IPS DF 6.9 (cell line): ENCODE measurements around the gene VMP1.
"Not testable (repeated sequence)": the region's sequence is repeated elsewhere in the genome, so short reads cannot be mapped to it uniquely, and the experiment has no call there.

Source experiments
- DNase-seq: peaks from one replicate; pipeline ENCODE4 v3.0.0-alpha.2; 2013; ENCODE audit warnings: low read depth, low spot score
- H3K27ac ChIP-seq: one replicate; pipeline ENCODE4 v1.5.1; 2013; ENCODE audit warnings: low read length, control low read depth
- H3K27me3 ChIP-seq: 2 replicates; pipeline ENCODE4 v1.6.1; 2013; ENCODE audit warnings: mild to moderate bottlenecking, low read length; ENCODE audit not compliant: control insufficient read depth, insufficient read depth
- H3K36me3 ChIP-seq: 2 replicates; pipeline ENCODE4 v1.6.1; 2013; ENCODE audit warnings: low read length; ENCODE audit not compliant: control insufficient read depth, insufficient read depth
- H3K4me1 ChIP-seq: 2 replicates; pipeline ENCODE4 v1.6.1; 2013; ENCODE audit warnings: low read length; ENCODE audit not compliant: control insufficient read depth, insufficient read depth
- H3K4me3 ChIP-seq: 2 replicates; pipeline ENCODE4 v1.5.1; 2013; ENCODE audit warnings: mild to moderate bottlenecking, low read length
- H3K9me3 ChIP-seq: 2 replicates; pipeline ENCODE4 v1.6.1; 2013; ENCODE audit warnings: low read length, inconsistent platforms; ENCODE audit not compliant: control insufficient read depth, insufficient read depth
- WGBS: extraction: QIAGEN DNeasy Blood & Tissue Kit; methylation state at CpG from one replicate; pipeline ENCODE4 v1.1.7; 2013; ENCODE audit warnings: mixed read lengths, missing lambda C conversion rate; ENCODE audit not compliant: insufficient read length, insufficient coverage; 5-methylcytosine and 5-hydroxymethylcytosine counted together

VMP1 gene

GRCh38 chr17:59804901-59805465, 97.5 kb downstream of the VMP1 start:
- no peak overlapping the region for H3K27ac ChIP-seq
- H3K36me3 ChIP-seq = no peaks in the 10 kb centered on the region
- WGBS = no CpG with 5 or more reads among the region's 6 CpGs
- no peaks in the 10 kb centered on the region for H3K27me3 ChIP-seq
- no peak overlapping the region for H3K4me3 ChIP-seq
- H3K9me3 ChIP-seq = no peaks in the 10 kb centered on the region
- no peaks in the 10 kb centered on the region for H3K4me1 ChIP-seq
- DNase-seq = no peak

DNA sequence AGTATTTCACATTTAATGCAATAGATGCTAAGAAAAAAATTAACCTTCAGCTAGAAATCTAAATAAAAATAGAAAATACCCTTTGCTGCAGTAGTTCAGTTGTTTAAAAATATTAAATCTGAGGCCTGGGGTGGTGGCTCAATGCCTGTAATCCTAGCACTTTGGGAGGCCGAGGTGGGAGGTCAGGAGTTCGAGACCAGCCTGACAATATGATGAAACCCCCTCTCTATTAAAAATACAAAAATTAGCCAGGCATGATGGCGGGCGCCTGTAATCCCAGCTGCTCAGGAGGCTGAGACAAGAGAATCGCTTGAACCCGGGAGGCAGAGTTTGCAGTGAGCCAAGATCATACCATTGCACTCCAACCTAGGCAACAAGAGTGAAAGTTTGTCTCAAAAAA, 98.9 kb downstream of the VMP1 start:
- H3K27me3 ChIP-seq, H3K36me3 ChIP-seq, DNase-seq, H3K9me3 ChIP-seq, H3K4me1 ChIP-seq, H3K4me3 ChIP-seq, H3K27ac ChIP-seq: not testable (repeated sequence)
- no CpG with 5 or more reads among the region's 6 CpGs for WGBS

- no peaks in the 10 kb centered on the region for H3K27me3 ChIP-seq
- H3K9me3 ChIP-seq = no peaks in the 10 kb centered on the region
- H3K4me1 ChIP-seq = no peaks in the 10 kb centered on the region
- no peak overlapping the region for H3K27ac ChIP-seq
- DNase-seq = no peak
- no peaks in the 10 kb centered on the region for H3K36me3 ChIP-seq
- no CpG with 5 or more reads among the region's 4 CpGs for WGBS
- H3K4me3 ChIP-seq = no peak overlapping the region
Observed at GRCh38 chr17:59807892-59808509, 100.5 kb downstream of the VMP1 start.

DNA sequence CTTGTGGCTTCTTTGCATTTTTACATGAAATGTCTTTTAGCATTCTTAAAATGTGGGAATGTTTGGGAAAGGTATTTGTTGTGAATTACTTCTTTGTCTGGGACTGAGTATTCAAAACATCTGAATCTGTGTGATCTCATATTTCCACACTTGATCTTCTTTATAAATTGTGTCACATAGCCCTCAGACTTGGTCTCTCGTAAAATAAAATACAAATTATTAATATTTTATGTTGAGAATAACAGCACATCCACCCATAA, 103.4 kb downstream of the VMP1 start:
- H3K27me3 ChIP-seq = no peaks in the 10 kb centered on the region
- H3K4me1 ChIP-seq = no peaks in the 10 kb centered on the region
- no peak overlapping the region for H3K27ac ChIP-seq
- no peaks in the 10 kb centered on the region for H3K36me3 ChIP-seq
- H3K4me3 ChIP-seq = no peak overlapping the region
- no CpG with 5 or more reads among the region's 1 CpG for WGBS
- H3K9me3 ChIP-seq = no peaks in the 10 kb centered on the region
- DNase-seq = no peak

DNA sequence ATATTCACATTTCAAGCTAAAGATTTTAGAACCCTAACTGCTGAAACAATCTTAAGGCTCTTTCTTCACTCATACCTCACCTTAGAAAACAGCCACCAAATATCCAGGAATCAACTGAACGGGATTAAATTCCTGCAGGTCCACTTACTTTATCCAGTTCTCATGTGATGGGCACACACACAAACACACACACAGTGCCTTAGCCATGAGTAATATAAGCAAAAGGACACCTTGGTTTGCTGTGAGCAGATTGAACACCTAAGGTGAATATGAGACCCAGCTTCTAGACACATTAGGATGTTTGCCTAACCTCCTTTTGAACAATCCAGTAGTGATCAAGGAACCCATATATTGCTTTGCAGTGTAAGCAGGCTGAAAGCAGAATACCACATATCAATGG, 103.8 kb downstream of the VMP1 start:
- DNase-seq = no peak
- no CpG with 5 or more reads among the region's 1 CpG for WGBS
- Histone ChIP-seq H3K4me3 (no peak overlapping the region), H3K27me3 (no peaks in the 10 kb centered on the region), H3K36me3 (no peaks in the 10 kb centered on the region), H3K4me1 (no peaks in the 10 kb centered on the region), H3K9me3 (no peaks in the 10 kb centered on the region), H3K27ac (no peak overlapping the region)

GRCh38 chr17:59812139-59812538, 104.7 kb downstream of the VMP1 start:
- DNase-seq = no peak
- WGBS = no CpG with 5 or more reads among the region's 3 CpGs

GRCh38 chr17:59814276-59814675, 106.8 kb downstream of the VMP1 start:
- H3K4me3 ChIP-seq = no peak overlapping the region
- no peak overlapping the region for H3K27ac ChIP-seq
- no peaks in the 10 kb centered on the region for H3K27me3 ChIP-seq
- DNase-seq = no peak
- no CpG with 5 or more reads among the region's 1 CpG for WGBS
- H3K9me3 ChIP-seq = no peaks in the 10 kb centered on the region
- no peaks in the 10 kb centered on the region for H3K36me3 ChIP-seq
- H3K4me1 ChIP-seq = no peaks in the 10 kb centered on the region

More at GRCh38 chr17:59812139-59812538, 104.7 kb downstream of the VMP1 start:
- Histone ChIP-seq H3K4me1 (no peaks in the 10 kb centered on the region), H3K9me3 (no peaks in the 10 kb centered on the region), H3K27me3 (no peaks in the 10 kb centered on the region), H3K4me3 (no peak overlapping the region), H3K27ac (no peak overlapping the region), H3K36me3 (no peaks in the 10 kb centered on the region)

- Histone ChIP-seq H3K4me3 (no peak overlapping the region), H3K27me3 (no peaks in the 10 kb centered on the region), H3K9me3 (no peaks in the 10 kb centered on the region), H3K36me3 (no peaks in the 10 kb centered on the region), H3K4me1 (no peaks in the 10 kb centered on the region), H3K27ac (no peak overlapping the region)
- 100% methylated on average over 1 of the region's 3 CpGs for WGBS
- no peak for DNase-seq
Observed at GRCh38 chr17:59814685-59815084, 107.2 kb downstream of the VMP1 start.

DNA sequence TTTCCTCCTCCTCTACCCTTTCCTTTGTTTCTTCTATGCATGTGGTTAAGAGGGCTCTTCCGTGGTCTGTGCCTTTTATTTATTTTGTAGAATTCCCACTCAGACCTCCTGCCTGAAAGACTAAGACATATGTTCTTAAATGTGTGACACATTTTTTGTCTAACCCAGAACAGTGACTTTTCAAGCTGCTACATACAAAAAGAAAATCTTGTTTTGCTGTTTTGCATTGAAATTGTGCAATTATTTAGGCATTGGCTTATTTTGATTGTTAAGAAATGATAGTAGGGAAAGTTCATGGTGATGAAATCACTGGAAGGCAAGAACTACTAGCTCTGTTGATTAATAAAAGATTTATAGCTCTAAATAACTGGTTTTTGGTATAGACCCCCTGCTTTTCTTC, 108.5 kb downstream of the VMP1 start:
- DNase-seq = no peak
- H3K4me3 ChIP-seq = no peak overlapping the region
- H3K9me3 ChIP-seq = no peaks in the 10 kb centered on the region
- H3K27me3 ChIP-seq = no peaks in the 10 kb centered on the region
- WGBS = no CpG with 5 or more reads among the region's 1 CpG
- H3K27ac ChIP-seq = no peak overlapping the region
- H3K4me1 ChIP-seq = no peaks in the 10 kb centered on the region
- no peaks in the 10 kb centered on the region for H3K36me3 ChIP-seq

- Histone ChIP-seq H3K36me3 (no peaks in the 10 kb centered on the region), H3K9me3 (no peaks in the 10 kb centered on the region), H3K27ac (no peak overlapping the region), H3K4me3 (no peak overlapping the region), H3K4me1 (peaks cover 2% of the 10 kb centered on the region; the same call in 1 of the 2 replicates), H3K27me3 (no peaks in the 10 kb centered on the region)
- WGBS = no CpG with 5 or more reads among the region's 5 CpGs
- DNase-seq = no peak
Observed at GRCh38 chr17:59825533-59826322, 118.3 kb downstream of the VMP1 start.
